Stimulated activated naive CD8-positive, alpha-beta T cell treated with anti-CD3 and anti-CD28 coated beads, Interleukin-15, Interleukin-2, amounts not matched to agents 100 ng/mL and 50 ng/mL, for 24 hours (primary cell): ENCODE measurements around the gene HGF.
"Not testable (repeated sequence)": the region's sequence is repeated elsewhere in the genome, so short reads cannot be mapped to it uniquely, and the experiment has no call there.

Experiments
- H3K27ac Mint-ChIP-seq: one replicate; pipeline ENCODE4 v1.8.0; 2021; ENCODE audit warnings: mild to moderate bottlenecking, mixed read lengths
- H3K27me3 Mint-ChIP-seq: one replicate; pipeline ENCODE4 v1.8.0; 2021; ENCODE audit warnings: mixed read lengths
- H3K36me3 Mint-ChIP-seq: one replicate; pipeline ENCODE4 v1.8.0; 2021; ENCODE audit warnings: low read depth, mixed read lengths
- H3K4me1 Mint-ChIP-seq: one replicate; pipeline ENCODE4 v1.8.0; 2021; ENCODE audit warnings: low read depth, mixed read lengths
- H3K4me3 Mint-ChIP-seq: one replicate; pipeline ENCODE4 v1.8.0; 2021; ENCODE audit warnings: mild to moderate bottlenecking, mixed read lengths
- H3K9me3 Mint-ChIP-seq: one replicate; pipeline ENCODE4 v1.8.0; 2021; ENCODE audit warnings: mixed read lengths

HGF gene

GRCh38 chr7:81754918-81755696 lies 14.7 kb downstream of the HGF start:
- H3K4me1 Mint-ChIP-seq, result no peaks in the 10 kb centered on the region
- H3K27me3 Mint-ChIP-seq, result no peaks in the 10 kb centered on the region
- no peaks in the 10 kb centered on the region for H3K9me3 Mint-ChIP-seq
- no peak overlapping the region for H3K27ac Mint-ChIP-seq
- H3K4me3 Mint-ChIP-seq, result no peak overlapping the region
- H3K36me3 Mint-ChIP-seq, result no peaks in the 10 kb centered on the region

GRCh38 chr7:81753392-81753791 lies 16.5 kb downstream of the HGF start:
- Mint-ChIP-seq H3K4me1 (no peaks in the 10 kb centered on the region), H3K27ac (no peak overlapping the region), H3K9me3 (no peaks in the 10 kb centered on the region), H3K4me3 (no peak overlapping the region), H3K27me3 (no peaks in the 10 kb centered on the region), H3K36me3 (no peaks in the 10 kb centered on the region)

DNA sequence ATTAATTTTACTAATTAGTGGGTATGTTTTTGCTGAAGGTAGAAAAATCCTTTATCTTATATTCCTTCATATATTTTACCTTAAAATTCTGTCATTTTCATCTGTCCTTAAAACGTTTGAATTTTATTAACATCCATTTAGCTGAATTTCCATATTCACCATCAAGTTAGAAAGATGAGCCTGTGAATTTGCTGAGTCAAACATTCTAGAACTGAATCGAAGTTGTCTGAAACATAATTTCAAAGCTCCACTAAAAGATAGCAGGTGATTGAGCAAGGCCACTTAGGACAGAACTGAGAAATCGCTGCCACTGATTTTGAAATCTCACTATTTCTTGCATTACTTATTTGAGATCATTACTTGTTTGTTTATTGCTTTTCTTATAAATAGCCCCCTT lies 17.5 kb downstream of the HGF start:
- H3K9me3 Mint-ChIP-seq, result no peaks in the 10 kb centered on the region
- H3K27ac Mint-ChIP-seq, result no peak overlapping the region
- no peaks in the 10 kb centered on the region for H3K36me3 Mint-ChIP-seq
- H3K27me3 Mint-ChIP-seq, result no peaks in the 10 kb centered on the region
- no peaks in the 10 kb centered on the region for H3K4me1 Mint-ChIP-seq
- no peak overlapping the region for H3K4me3 Mint-ChIP-seq

- H3K36me3 Mint-ChIP-seq, result no peaks in the 10 kb centered on the region
- H3K27me3 Mint-ChIP-seq, result no peaks in the 10 kb centered on the region
- no peaks in the 10 kb centered on the region for H3K4me1 Mint-ChIP-seq
- no peak overlapping the region for H3K27ac Mint-ChIP-seq
- no peak overlapping the region for H3K4me3 Mint-ChIP-seq
- no peaks in the 10 kb centered on the region for H3K9me3 Mint-ChIP-seq
Measured at GRCh38 chr7:81751619-81752317, 18.1 kb downstream of the HGF start.

DNA sequence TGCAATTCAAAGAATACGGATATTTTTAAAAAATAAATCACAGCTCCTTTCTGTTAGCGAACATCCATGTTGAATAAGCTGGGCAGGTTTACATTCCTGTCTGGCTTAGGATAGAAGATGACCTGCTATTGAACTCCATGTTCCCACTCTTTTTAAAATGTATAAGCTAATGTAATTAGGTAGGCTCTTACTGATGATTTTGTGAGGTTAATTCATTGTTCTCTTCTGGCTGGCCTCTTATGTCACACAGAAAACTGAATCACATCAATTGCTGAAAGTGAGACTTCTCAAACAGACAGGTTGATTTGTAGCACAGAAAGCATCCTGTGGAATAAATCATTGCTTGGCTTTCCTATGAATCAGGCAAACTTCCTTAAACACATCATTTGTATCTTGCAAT lies 24.2 kb downstream of the HGF start:
- H3K4me3 Mint-ChIP-seq, result no peak overlapping the region
- H3K9me3 Mint-ChIP-seq, result no peaks in the 10 kb centered on the region
- no peaks in the 10 kb centered on the region for H3K4me1 Mint-ChIP-seq
- no peaks in the 10 kb centered on the region for H3K27me3 Mint-ChIP-seq
- H3K27ac Mint-ChIP-seq, result no peak overlapping the region
- no peaks in the 10 kb centered on the region for H3K36me3 Mint-ChIP-seq

GRCh38 chr7:81744389-81744788 lies 25.5 kb downstream of the HGF start:
- Mint-ChIP-seq H3K36me3 (no peaks in the 10 kb centered on the region), H3K4me3 (no peak overlapping the region), H3K4me1 (no peaks in the 10 kb centered on the region), H3K9me3 (no peaks in the 10 kb centered on the region), H3K27me3 (no peaks in the 10 kb centered on the region), H3K27ac (no peak overlapping the region)

GRCh38 chr7:81743665-81744064 lies 26.2 kb downstream of the HGF start:
- Mint-ChIP-seq H3K36me3 (no peaks in the 10 kb centered on the region), H3K9me3 (no peaks in the 10 kb centered on the region), H3K27me3 (no peaks in the 10 kb centered on the region), H3K4me3 (no peak overlapping the region), H3K27ac (no peak overlapping the region), H3K4me1 (no peaks in the 10 kb centered on the region)

- Mint-ChIP-seq H3K27me3 (no peaks in the 10 kb centered on the region), H3K4me3 (no peak overlapping the region), H3K27ac (no peak overlapping the region), H3K4me1 (no peaks in the 10 kb centered on the region), H3K36me3 (no peaks in the 10 kb centered on the region), H3K9me3 (no peaks in the 10 kb centered on the region)
Measured at GRCh38 chr7:81743201-81743600, 26.6 kb downstream of the HGF start.

DNA sequence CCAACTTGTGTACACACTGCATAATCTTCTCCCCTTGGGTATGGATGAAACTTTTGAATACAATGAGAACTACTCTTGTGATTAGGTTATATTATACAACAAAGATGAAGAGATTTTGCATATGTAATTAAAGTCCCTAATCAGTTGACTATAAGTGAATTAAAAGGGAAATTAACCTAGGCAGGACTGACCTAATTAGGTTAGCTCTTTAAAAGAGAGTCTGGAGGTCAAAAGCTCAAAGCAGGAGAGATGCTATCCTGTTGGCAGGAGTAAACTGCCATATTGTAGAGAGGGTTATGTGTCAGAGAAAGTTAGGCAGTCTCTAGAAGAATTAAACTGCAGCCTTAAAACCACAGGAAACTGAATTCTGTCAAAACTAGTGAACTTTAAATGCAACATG lies 29.4 kb downstream of the HGF start:
- Mint-ChIP-seq H3K27ac (no peak overlapping the region), H3K36me3 (no peaks in the 10 kb centered on the region), H3K9me3 (no peaks in the 10 kb centered on the region), H3K4me1 (no peaks in the 10 kb centered on the region), H3K4me3 (no peak overlapping the region), H3K27me3 (no peaks in the 10 kb centered on the region)

- H3K27me3 Mint-ChIP-seq, result no peaks in the 10 kb centered on the region
- H3K27ac Mint-ChIP-seq, result no peak overlapping the region
- H3K9me3 Mint-ChIP-seq, result no peaks in the 10 kb centered on the region
- H3K4me3 Mint-ChIP-seq, result no peak overlapping the region
- H3K36me3 Mint-ChIP-seq, result no peaks in the 10 kb centered on the region
- H3K4me1 Mint-ChIP-seq, result no peaks in the 10 kb centered on the region
Measured at GRCh38 chr7:81736091-81736490, 33.8 kb downstream of the HGF start.

- no peak overlapping the region for H3K4me3 Mint-ChIP-seq
- no peak overlapping the region for H3K27ac Mint-ChIP-seq
- H3K9me3 Mint-ChIP-seq, result peaks cover 4% of the 10 kb centered on the region
- no peaks in the 10 kb centered on the region for H3K36me3 Mint-ChIP-seq
- no peaks in the 10 kb centered on the region for H3K27me3 Mint-ChIP-seq
- no peaks in the 10 kb centered on the region for H3K4me1 Mint-ChIP-seq
Measured at GRCh38 chr7:81725812-81726127, 44.1 kb downstream of the HGF start.

DNA sequence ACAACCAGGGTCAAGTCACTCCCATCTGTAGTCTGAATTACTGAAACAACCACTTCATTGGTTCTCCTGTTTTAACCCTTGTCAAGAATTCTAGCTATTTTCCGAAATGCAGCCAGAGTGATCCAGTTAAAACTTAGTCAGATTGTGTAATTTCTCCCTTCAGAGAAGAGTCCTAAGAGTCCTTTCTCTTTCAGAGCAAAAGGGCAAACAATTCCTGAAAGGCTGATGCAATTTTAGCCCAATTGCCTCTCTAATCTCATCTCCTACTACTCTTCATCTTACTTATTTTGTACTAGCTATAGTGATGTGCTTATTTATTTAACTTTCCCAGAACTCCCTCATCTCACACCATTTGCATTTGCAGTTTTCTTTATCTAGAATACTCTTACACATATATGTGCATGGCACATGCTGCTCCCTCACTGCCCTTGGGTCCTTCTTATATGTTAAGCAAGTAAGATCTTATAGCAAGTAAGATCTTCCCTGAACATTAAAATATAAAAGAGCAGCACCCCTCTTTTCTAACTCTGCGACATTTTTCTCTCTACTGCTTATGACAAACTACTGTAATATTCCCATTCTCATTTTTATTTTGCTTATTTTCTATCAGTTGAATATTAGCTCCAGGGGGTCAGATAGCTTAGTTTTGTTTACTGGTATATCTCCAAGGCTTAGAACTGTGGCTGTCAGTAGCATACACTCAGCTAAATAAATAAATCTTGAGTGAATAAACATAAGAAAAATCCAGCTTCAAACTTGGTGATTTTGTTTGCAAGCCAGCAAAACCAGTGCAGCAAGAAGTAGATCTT lies 44.6 kb downstream of the HGF start:
- no peaks in the 10 kb centered on the region for H3K36me3 Mint-ChIP-seq
- no peak overlapping the region for H3K4me3 Mint-ChIP-seq
- no peak overlapping the region for H3K27ac Mint-ChIP-seq
- no peaks in the 10 kb centered on the region for H3K4me1 Mint-ChIP-seq
- H3K9me3 Mint-ChIP-seq, result peaks cover 4% of the 10 kb centered on the region
- H3K27me3 Mint-ChIP-seq, result no peaks in the 10 kb centered on the region

- H3K27ac Mint-ChIP-seq, H3K9me3 Mint-ChIP-seq: not testable (repeated sequence)
Measured at GRCh38 chr7:81722250-81722649, 47.6 kb downstream of the HGF start.

DNA sequence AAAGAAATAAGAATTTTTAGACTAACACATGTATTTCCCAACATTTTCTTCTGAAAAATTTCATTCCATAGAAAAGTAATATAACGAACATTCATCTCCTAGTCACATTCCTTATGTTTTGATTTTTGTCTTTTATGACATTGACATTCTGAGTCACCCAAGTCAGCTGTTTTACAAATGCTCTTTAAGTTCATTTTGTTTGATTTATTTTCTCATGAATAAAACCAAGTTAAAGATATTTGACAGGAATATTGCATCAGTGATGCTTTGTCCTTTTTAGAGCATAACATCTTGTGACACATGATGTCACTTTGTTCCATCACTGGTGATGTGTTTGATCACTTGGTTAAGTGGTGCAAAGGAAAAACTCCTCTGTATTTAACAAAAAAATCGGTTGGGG lies 48.4 kb downstream of the HGF start:
- Mint-ChIP-seq H3K27me3 (no peaks in the 10 kb centered on the region), H3K4me1 (no peaks in the 10 kb centered on the region), H3K27ac (no peak overlapping the region), H3K36me3 (no peaks in the 10 kb centered on the region), H3K9me3 (peaks cover 4% of the 10 kb centered on the region), H3K4me3 (no peak overlapping the region)

More at GRCh38 chr7:81722250-81722649, 47.6 kb downstream of the HGF start:
- H3K36me3 Mint-ChIP-seq, H3K4me1 Mint-ChIP-seq, H3K4me3 Mint-ChIP-seq, H3K27me3 Mint-ChIP-seq: not testable (repeated sequence)

- no peak overlapping the region for H3K27ac Mint-ChIP-seq
- H3K36me3 Mint-ChIP-seq, result no peaks in the 10 kb centered on the region
- H3K27me3 Mint-ChIP-seq, result no peaks in the 10 kb centered on the region
- H3K4me3 Mint-ChIP-seq, result no peak overlapping the region
- H3K4me1 Mint-ChIP-seq, result no peaks in the 10 kb centered on the region
- peaks cover 4% of the 10 kb centered on the region for H3K9me3 Mint-ChIP-seq
Measured at GRCh38 chr7:81719865-81720264, 50.0 kb downstream of the HGF start.
